ENCODE results near the gene TXNRD1.
A peak's percentile ranks its signal among the peaks of the same experiment; 100 is the strongest.

TXNRD1 gene

DNA sequence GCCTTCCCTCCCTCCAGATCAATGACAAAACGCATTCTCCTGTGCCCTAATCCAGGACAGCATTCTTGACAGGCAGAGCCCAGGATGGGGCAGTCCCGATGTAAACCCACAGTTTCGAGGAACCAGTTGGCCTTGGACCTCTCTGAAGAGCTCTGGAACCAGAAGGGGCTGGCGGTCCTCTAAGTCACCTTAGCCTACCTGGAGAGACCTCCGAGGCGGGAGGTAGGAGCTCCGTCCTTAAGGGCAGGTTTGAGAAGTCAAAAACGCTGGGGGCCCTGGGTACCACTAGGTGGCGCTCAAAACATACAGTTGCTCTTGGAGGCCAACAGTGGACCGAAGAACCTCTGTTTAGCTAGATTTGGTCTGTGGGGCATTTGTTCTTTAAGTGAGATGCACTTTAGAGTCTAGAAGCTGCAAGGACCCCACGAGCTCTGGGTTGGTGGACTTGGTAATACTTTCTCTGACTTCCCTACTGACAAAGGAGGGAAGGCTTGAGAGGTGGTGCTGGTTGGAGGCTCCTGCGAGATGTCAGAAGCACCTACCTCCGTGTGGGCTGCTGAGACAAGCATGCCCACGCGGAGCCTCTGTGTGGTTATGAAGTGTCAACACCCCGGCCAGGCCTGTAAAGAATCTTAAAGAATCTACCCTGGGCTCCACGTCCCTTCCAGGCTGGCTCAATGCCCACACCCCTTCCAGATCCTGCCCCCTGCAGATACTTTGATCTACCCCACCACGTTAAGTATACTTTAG, 166.3 kb downstream of the TXNRD1 start:
- TF ChIP-seq, protein P1, sequence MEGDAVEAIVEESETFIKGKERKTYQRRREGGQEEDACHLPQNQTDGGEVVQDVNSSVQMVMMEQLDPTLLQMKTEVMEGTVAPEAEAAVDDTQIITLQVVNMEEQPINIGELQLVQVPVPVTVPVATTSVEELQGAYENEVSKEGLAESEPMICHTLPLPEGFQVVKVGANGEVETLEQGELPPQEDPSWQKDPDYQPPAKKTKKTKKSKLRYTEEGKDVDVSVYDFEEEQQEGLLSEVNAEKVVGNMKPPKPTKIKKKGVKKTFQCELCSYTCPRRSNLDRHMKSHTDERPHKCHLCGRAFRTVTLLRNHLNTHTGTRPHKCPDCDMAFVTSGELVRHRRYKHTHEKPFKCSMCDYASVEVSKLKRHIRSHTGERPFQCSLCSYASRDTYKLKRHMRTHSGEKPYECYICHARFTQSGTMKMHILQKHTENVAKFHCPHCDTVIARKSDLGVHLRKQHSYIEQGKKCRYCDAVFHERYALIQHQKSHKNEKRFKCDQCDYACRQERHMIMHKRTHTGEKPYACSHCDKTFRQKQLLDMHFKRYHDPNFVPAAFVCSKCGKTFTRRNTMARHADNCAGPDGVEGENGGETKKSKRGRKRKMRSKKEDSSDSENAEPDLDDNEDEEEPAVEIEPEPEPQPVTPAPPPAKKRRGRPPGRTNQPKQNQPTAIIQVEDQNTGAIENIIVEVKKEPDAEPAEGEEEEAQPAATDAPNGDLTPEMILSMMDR (IDR thresholded peaks at IDR 0.05; ENCODE audit: insufficient read depth, low read length) = peak; percentile 71
- TF ChIP-seq SPI1 (IDR thresholded peaks at IDR 0.05; ENCODE audit: borderline replicate concordance, low read depth) (no peak), GABPA (IDR thresholded peaks at IDR 0.05; ENCODE audit: low read depth) (no peak), POLR2AphosphoS5 (IDR thresholded peaks at IDR 0.05; ENCODE audit: low read depth) (no peak)
- Histone ChIP-seq H3K27ac (replicated peaks) (no peak overlapping the region), H3K4me3 (replicated peaks; ENCODE audit: insufficient read depth, low read length) (no peak overlapping the region), H3K27me3 (ENCODE audit: insufficient read depth, poor library complexity, severe bottlenecking) (no peaks in the 10 kb centered on the region)
- peak; percentile 48 to 79 for DNase-seq (ENCODE audit: low read depth in 1 of 2, low spot score in 1 of 2)

DNA sequence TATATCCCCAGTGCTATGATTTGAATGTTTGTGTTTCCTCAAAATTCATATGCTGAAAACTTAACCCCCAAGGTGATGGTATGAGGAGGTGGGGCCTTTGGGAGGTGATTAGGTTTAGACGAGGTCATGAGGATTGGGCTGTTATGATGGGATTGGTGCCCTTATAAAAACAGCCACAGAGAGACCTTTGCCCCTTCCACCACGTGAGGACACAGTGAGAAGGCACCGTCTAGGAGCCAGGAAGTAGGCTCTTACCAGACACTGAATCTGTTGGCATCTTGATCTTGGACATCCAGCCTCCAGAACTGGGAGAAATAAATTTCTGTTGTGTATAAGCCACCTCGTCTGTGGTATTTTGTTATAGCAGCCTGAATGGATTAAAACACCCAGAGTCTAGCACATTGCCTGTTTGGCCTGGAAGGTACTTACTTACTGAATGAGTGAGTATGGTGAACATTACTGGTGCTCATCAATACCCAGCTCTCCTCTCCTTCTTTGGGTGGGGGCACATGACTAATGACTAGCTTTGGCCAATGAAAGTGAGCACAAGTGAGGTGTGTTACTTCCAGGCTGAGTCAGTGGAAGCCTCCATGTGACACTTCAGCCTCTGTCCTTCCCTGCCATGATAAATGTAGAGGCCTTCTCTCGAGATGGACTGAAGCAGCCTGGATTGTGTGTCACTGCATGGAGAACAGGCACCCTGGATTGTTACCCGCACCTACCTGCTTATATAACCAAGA, 168.7 kb downstream of the TXNRD1 start:
- no peak for TF ChIP-seq GABPA (IDR thresholded peaks at IDR 0.05; ENCODE audit: low read depth)
- TF ChIP-seq, protein P2, sequence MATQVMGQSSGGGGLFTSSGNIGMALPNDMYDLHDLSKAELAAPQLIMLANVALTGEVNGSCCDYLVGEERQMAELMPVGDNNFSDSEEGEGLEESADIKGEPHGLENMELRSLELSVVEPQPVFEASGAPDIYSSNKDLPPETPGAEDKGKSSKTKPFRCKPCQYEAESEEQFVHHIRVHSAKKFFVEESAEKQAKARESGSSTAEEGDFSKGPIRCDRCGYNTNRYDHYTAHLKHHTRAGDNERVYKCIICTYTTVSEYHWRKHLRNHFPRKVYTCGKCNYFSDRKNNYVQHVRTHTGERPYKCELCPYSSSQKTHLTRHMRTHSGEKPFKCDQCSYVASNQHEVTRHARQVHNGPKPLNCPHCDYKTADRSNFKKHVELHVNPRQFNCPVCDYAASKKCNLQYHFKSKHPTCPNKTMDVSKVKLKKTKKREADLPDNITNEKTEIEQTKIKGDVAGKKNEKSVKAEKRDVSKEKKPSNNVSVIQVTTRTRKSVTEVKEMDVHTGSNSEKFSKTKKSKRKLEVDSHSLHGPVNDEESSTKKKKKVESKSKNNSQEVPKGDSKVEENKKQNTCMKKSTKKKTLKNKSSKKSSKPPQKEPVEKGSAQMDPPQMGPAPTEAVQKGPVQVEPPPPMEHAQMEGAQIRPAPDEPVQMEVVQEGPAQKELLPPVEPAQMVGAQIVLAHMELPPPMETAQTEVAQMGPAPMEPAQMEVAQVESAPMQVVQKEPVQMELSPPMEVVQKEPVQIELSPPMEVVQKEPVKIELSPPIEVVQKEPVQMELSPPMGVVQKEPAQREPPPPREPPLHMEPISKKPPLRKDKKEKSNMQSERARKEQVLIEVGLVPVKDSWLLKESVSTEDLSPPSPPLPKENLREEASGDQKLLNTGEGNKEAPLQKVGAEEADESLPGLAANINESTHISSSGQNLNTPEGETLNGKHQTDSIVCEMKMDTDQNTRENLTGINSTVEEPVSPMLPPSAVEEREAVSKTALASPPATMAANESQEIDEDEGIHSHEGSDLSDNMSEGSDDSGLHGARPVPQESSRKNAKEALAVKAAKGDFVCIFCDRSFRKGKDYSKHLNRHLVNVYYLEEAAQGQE (IDR thresholded peaks at IDR 0.05; ENCODE audit: insufficient replicate concordance, low read depth) = no peak
- TF ChIP-seq POLR2AphosphoS5 (IDR thresholded peaks at IDR 0.05; ENCODE audit: low read depth) = no peak
- no peak for TF ChIP-seq SPI1 (IDR thresholded peaks at IDR 0.05; ENCODE audit: borderline replicate concordance, low read depth)
- TF ChIP-seq, protein P1 (IDR thresholded peaks at IDR 0.05; ENCODE audit: insufficient read depth, low read length) = no peak
- no peak for DNase-seq (ENCODE audit: low read depth in 1 of 2, low spot score in 1 of 2)
- Histone ChIP-seq H3K27ac (replicated peaks) (no peak overlapping the region), H3K27me3 (ENCODE audit: insufficient read depth, poor library complexity, severe bottlenecking) (no peaks in the 10 kb centered on the region), H3K4me3 (replicated peaks; ENCODE audit: insufficient read depth, low read length) (no peak overlapping the region)

DNA sequence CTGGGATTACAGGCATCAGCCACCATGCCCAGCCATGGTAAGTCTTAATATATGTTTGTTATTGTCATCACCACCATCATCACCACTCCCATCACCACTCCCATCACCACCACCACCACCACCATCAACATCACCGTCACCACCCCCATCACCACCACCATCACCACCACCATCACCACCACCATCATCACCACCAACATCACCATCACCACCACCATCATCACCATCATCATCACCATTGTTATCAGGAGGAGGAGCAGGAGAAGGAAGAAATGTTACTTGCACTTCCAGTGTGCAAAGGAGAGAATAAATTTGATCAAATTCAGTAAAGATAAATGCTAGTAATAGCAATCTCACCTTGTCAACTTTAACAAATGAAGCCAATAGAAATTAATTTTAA, 169.9 kb downstream of the TXNRD1 start:
- H3K27ac ChIP-seq (replicated peaks) = no peak overlapping the region
- DNase-seq (ENCODE audit: low read depth in 1 of 2, low spot score in 1 of 2) = no peak
- H3K27me3 ChIP-seq (ENCODE audit: insufficient read depth, poor library complexity, severe bottlenecking) = no peaks in the 10 kb centered on the region
- H3K4me3 ChIP-seq (replicated peaks; ENCODE audit: insufficient read depth, low read length) = no peak overlapping the region
- TF ChIP-seq POLR2AphosphoS5 (IDR thresholded peaks at IDR 0.05; ENCODE audit: low read depth) (no peak), GABPA (IDR thresholded peaks at IDR 0.05; ENCODE audit: low read depth) (no peak), SPI1 (IDR thresholded peaks at IDR 0.05; ENCODE audit: borderline replicate concordance, low read depth) (no peak)
- TF ChIP-seq, protein P1 (IDR thresholded peaks at IDR 0.05; ENCODE audit: insufficient read depth, low read length) = no peak
- TF ChIP-seq, protein P2 (IDR thresholded peaks at IDR 0.05; ENCODE audit: insufficient replicate concordance, low read depth) = no peak

All from HL-60 (cell line).